Suppressor macrophage (primary cell): Measurements from ENCODE around the gene LMNTD2.
"Not testable (repeated sequence)": the region's sequence is repeated elsewhere in the genome, so short reads cannot be mapped to it uniquely, and the experiment has no call there.

Experiments used
- DNase-seq, 4 experiments: peaks; one replicate each; pipeline ENCODE4 v3.0.0-alpha.2; 2020 to 2022

Gene LMNTD2

DNA sequence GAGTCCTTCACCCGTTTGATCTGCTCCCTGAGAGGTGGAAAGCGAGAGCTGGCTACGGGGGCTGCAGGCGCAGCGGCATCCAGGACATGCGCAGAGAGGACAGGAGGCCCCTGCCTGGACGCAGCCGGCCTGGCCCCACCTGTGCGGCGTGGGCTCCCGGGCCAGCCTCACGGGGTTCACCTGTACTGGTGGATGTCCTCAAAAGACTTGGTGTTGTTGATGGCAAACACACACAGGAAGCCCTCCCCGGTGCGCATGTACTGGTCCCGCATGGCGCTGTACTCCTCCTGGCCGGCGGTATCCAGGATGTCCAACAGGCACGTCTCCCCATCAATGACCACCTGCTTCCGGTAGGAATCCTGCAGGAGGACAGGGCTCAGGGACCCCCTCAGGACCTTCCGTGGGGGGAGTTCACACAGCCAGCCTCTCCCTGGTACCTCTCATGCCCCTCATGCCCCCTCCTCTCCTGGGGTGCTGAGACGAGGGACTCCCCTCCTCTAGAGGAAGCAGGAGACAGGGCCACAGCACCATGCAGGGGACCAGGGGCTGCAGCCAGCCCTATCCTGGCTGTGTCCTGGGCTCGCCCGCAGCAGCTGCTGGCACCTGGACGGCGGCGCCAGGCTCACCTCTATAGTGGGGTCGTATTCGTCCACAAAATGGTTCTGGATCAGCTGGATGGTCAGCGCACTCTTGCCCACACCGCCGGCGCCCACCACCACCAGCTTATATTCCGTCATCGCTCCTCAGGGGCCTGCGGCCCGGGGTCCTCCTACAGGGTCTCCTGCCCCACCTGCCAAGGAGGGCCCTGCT is 26.7 kb downstream of the LMNTD2 start:
- no peak for DNase-seq

DNA sequence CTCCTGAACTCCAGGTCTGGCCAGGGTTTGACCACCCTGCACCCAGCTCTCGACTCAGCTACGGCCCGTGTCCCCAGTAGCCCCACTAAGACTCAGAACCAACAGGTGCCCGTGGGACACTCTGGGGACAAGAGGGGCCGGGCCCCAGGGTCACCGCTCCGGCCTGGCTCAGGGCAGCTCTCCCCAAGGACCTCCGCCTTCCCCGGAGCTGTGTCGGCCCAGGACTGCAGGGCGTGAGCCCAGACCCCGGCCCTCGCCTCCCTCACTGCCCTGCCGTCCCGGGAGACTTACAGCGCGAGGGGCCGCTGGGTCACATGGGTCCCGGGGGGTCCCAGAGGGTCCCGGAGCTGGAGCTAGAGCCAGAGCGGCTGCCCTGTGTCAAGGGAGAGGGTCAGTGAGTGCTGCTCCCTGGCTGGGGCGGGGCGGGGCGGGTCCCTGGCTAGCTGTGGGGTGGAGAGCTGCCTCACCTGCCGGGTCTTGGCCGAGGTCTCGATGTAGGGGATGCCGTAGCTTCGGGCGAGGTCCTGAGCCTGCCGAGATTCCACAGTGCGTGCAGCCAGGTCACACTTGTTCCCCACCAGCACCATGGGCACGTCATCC is 27.5 kb downstream of the LMNTD2 start:
- no peak for DNase-seq

DNA sequence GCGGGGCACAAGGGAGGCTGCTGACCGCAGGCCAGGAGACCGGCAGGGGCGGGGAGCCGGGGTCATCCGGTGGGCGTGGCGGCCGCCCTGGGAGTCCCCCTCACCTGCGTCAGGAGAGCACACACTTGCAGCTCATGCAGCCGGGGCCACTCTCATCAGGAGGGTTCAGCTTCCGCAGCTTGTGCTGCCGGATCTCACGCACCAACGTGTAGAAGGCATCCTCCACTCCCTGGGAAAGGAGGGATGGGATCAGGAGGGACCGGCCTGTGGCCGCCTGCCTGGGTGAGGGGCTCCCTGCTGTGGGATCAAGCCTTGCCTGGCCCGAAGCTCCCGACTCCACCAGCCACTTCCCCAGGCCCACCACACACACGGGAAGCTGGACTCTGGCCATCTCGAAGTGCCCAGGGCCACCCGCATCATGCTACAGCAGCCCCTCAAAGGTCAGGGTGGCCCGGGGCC is 28.0 kb downstream of the LMNTD2 start:
- no peak for DNase-seq

DNA sequence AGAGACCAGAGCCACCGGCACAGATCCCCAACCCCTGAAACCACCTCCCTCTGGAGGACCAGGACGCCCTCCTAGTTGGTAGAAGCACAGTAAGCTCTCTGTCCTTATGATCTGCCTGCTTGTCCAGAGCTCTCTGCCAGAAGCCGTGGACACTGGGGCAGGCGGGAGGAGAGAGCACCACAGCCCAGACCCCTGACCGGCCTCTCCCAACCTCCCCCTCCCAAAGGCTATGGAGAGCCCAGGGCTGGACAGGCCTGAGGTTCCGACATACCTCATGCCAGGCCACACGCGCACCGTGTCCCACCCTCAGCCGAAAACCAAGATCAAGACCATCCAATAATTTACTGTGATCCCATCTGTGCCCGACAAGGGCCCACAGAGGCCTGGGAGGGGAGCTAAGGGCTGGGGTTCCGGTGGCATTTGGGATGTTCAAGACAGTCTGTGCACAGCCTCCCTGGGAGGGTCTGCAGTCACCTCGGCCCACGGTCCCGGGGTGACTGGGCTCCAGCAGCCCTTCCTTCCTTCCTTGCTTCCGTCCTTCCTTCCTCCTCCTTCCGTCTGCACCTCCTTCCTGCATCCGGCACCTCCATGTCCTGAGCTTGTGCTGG is 28.5 kb downstream of the LMNTD2 start:
- DNase-seq, result no peak

DNA sequence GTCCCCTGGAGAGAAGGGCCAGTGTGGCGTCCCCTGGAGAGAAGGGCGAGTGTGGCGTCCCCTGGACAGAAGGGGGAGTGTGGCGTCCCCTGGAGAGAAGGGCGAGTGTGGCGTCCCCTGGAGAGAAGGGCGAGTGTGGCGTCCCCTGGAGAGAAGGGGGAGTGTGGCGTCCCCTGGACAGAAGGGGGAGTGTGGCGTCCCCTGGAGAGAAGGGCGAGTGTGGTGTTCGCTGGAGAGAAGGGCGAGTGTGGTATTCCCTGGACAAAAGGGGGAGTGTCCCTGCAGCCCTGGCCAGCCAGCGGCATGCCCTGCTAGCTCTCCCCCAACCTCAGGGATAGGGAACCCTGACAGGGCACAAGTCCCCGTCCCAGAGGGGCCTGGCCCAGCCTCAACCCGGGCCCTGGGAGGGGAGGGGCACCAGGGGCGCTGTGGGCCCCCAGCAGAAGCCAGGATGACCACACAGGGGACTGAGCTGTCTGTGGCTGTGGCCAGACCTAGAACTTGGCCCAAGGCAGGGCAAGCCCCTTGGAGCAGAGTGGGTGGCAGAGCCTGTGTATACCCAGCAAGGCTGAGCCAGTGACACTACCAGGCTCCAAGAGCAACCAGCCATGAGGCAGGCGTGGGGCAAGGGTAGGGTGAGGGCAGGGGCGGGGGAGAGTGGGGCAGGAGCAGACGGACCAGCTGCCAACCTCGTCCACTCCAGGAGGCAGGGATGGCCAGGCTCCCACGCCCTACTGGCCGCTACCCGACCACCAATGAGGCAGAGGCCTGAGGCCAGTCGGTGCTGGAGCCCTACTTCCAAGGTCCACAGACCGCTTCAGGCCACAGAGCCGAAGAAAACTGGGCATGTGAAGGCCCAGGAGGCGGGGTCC is 29.3 kb downstream of the LMNTD2 start:
- DNase-seq, result no peak

DNA sequence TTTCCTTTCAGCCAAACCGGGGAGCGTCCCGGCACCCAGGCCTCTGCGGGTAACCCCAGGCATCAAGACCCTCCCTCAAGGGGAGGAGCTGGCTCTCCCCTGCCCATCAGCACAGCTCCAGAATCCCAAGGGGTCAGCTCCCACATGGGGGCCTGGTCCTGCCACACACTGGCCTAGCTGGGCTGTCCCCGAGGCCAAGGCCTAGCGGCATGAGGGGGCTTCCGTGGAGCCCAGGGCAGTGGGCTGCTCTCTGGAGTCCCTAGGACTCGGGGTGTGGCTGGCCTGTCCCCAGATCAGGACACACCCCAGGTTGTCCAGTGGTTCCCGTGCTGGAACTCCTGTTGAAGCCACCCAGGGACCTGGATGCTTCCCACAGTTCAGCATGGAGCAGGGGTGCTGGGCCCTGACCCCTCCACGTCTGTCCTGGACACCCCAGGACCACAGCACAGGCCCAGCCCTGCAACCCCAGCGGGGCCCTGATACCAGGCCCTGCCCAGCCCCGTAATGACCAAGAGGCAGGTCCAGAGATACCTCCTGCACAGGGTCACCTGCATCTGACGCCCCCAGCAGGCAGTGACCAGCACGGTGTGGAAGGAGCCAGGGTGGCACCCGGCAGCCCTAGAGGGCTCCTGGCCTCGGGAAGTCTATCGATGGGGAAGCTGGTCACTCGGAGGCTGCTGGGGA is 30.7 kb downstream of the LMNTD2 start:
- no peak for DNase-seq

DNA sequence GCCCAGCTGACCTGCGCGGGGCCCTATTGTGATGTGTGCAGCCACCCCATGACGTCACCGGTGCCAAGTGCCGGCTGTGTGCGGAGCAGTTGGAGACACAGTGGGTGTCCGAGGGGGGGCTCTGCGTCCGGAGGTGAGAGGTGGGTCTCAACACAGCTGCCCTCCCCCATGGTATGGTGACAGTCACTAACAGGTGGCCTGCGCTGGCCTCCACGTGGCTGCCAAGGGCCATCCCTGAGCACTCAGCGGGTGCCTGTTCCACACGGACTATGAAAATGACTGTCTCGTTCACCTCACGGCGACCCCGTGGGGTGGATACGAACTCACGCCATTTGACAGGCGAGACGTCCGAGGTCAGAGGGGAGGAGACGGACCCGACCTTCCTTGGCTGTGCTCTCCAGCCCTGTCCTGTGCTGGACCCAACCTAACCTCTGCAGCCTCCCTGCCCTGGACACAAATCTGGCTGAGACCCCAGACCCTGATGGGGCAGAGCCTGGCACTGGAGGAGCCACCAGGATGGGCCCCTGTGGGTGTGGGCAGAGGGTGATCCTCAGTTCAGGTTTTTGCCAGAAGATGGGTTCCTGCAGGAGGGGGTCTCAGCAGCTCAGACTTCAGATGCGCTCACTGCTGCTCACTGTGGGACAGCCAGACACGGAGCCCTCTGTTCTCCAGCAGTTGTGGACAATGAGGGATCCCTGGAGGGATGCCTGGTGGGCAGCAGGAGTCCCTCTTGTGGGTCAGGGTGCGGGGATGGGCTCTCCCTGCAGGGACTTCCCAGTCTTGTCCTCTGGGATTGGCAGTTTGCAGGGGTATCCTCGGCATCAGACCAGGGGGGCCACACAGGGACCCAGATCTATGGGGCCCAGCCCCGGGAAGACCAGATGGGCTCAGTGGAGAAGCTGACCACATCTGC is 31.5 kb downstream of the LMNTD2 start:
- DNase-seq, result no peak

DNA sequence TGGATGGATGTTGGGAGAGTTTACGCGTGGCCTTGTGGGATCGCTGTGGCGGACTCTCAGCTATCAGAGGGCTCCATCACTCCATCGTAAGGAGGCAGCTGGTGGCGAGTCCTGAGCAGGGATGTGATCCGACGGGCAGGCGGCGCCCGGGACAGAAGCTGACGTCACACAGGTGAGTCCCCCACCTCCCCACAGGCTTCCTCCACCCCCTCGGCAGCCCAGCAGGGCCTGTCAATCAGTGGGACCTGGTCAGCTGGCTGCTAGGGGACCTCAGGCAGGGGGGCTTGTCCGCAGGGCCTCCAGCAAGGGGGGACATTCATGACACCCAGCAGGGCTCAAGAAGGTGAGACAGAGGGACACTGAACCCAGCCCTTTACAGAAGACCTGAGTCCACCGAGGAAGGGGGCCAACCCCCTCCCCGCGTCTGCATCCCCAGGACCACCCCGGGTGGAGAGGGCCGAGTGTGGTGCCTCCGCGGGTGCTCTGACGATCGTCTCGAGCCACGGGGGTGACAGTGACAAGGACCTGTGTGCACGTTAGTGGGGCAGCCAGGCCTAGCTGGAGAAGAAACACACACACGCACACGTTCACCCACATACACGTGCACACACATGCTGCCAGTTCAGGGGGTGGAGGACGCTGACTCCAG is 32.2 kb downstream of the LMNTD2 start:
- DNase-seq, result no peak

DNA sequence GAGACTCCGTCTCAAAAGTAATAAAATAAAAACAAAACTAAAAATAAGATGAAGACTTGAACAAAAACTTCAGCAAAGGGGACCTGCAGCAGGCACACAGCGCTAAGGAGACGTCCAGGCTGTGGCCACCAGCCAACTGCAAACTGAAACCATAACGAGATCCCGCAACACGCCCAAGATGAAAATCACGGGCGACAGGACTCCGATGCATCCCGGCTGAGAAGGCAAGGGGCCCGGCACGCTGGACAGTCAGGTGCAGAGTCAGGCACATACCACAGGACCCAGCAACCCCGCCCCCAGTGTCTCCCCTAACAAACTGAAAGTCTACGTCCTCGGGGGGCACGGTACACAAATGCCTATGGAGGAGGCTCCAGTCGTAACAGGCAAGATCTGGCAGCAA is 34.3 kb downstream of the LMNTD2 start:
- DNase-seq, result no peak

DNA sequence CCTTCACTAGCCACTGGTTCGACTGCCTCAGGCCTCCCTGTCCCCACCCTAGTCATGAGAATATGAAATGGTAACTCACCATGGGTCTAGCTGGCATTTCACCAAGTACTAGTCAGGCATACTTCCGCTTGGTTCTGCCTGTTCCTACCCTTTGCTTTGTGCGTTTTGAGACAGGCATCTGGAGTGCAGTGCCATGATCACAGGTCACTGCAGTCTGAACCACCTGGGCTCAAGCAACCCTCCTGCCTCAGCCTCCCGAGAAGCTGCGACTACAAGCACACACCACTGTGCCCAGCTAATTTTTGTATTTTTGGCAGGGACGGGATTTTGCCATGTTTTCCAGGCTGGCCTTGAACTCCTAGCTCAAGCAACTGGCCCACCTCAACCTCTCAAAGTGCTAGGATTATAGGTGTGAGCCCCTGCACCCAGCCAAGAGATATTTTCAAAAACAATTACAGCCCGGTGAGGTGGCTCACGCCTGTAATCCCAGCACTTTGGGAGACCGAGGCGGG is 39.3 kb downstream of the LMNTD2 start:
- no peak for DNase-seq

DNA sequence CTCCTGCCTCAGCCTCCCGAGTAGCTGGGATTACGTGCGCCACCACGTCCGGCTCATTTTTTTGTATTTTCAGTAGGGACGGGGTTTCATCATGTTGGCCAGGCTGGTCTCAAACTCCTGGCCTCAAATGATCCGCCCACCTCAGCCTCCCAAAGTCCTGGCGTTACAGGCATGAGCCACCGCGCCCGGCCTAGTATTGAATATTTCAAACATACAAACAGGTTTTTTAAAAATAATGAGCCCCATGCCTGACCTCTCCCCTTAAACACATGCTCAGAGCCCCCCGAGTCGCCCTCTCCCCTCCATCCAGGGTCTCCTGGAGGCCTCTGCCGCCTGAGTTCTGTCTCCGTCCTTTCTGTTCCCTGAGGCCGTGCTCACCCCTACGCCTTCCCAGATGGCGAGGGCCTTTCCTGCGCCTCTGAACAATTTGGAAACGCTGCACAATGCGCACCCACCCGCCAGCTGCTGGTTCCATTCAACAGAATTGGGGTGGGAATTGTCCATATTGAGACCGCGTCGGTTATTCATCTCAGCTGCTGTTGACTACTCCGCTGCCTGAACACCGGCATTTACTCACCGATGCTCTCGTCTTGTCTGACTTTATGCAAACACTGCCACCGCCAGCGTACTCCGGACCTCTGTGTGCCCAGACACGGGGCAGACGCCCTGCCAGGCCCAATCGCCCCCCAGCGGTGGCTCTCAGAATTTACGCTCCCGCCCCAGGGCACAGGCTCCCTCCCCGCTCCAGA is 39.9 kb downstream of the LMNTD2 start:
- peak in 3 of 4 experiments; percentile 12 to 49 (median 42) for DNase-seq

DNA sequence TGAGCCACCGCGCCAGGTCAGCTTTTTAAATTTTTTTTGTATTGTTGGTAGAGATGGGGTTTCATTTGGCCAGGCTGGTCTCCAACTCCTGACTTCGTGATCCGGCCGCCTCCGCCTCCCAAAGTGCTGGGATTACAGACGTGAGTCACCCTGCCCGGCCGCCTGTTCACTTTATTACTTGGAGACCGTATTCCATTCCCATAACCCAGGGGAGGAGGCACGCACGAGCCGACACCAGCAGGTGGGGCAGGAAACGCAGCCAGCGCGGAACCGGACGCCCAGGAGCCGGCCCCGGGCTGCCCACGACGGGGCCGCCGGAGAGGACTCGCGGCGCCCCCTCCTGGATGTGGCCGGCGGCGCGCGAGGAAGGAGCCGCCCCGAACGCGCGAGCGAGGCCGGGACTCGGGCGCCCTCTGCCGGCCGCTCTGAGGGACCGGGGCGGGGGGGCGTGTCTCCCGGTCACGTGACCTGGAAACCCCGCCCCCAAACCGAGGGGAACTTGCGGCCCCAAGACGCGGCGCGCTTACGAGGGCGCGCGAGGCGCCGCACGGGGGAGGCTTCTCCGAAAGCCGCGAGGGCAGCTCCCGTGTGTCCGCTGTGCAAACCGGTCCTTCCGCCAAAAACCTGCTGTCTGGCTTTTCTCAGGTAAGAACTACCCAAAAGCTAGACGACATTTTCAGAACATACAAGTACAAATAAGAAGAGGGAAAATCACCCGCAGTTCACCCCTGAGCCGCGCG is 41.9 kb downstream of the LMNTD2 start:
- peak; percentile 95 to 98 (median 98) for DNase-seq

DNA sequence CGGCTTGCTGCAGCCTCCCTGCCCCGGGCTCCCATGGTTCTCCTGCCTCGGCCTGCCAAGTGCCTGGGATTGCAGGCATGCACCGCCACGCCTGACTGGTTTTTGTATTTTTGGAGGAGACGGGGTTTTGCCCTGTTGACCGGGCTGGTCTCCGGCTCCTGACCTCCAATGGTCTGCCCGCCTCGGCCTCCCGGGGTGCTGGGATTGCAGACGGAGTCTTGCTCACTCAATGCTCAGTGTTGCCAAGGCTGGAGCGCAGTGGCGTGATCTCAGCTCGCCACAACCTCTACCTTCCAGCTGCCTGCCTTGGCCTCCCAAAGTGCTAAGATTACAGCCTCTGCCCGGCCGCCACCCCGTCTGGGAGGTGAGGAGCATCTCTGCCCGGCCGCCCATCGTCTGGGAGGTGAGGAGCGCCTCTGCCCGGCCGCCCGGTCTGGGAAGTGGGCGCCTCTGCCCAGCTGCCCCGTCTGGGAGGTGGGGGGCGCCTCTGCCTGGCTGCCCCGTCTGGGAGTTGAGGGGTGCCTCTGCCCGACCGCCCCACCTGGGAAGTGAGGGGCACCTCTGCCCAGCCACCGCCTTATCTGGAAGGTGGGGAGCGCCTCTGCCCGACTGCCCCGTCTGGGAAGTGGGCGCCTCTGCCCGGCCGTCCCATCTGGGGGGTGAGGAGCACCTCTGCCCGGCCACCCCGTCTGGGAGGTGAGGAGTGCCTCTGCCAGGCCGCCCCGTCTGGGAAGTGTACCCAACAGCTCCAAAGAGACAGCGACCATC is 43.4 kb downstream of the LMNTD2 start:
- DNase-seq, result not testable (repeated sequence)

DNA sequence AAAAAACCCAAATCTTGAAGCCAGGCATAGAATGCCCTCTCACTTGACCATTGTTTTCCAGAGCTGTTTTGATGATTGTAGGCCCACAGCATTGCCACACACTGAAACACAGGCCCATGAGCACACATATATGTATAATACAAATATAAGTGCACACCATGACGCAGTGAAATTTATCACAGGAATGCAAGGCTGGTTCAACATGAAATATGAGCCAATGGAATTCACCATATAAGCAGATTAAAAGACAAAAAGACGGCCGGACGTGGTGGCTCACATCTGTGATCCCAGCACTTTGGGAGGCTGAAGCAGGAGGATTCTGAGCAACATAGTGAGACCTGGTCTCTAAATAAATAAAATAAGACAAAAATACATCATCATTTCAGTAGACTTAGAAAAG is 44.1 kb downstream of the LMNTD2 start:
- DNase-seq, result no peak

DNA sequence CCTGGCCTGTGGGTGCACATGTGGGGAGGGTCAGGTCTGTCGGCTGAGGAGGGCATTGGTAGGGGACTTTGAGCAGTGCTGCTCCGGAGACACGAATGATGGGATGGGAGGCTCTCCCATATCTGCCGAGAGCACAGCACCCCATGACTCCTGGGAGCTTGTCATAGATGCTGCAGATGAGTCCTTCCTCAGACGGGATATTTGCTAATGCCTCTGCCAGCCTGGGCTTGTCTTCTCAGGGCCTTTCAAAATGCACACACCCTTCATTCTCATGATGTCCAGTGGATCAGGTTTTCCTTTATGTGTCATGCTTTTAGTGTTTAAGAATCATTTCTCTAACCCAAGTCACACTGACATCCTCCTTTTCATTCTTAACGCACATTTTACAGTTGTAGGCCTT is 45.4 kb downstream of the LMNTD2 start:
- DNase-seq, result no peak

DNA sequence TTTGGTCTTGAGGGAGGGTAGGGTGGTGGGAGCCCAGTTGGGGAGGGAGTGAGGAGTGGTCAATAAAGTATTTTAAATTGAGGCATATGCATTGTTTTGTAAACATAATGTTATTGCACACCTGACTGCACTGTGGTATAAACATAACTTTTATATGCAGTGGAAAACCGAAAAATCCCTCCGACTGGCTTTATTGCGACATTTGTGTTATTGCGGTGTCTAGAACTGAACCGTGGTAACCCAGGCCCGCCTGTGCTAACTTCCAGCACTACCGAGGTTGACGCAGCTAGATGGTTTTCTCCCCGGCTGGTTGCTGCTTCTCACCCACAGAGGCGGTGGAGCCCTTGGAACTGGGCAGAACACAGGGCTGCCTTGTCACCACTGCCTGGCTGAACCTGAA is 45.9 kb downstream of the LMNTD2 start:
- DNase-seq, result peak in 2 of 4 experiments; percentile 27 to 43

DNA sequence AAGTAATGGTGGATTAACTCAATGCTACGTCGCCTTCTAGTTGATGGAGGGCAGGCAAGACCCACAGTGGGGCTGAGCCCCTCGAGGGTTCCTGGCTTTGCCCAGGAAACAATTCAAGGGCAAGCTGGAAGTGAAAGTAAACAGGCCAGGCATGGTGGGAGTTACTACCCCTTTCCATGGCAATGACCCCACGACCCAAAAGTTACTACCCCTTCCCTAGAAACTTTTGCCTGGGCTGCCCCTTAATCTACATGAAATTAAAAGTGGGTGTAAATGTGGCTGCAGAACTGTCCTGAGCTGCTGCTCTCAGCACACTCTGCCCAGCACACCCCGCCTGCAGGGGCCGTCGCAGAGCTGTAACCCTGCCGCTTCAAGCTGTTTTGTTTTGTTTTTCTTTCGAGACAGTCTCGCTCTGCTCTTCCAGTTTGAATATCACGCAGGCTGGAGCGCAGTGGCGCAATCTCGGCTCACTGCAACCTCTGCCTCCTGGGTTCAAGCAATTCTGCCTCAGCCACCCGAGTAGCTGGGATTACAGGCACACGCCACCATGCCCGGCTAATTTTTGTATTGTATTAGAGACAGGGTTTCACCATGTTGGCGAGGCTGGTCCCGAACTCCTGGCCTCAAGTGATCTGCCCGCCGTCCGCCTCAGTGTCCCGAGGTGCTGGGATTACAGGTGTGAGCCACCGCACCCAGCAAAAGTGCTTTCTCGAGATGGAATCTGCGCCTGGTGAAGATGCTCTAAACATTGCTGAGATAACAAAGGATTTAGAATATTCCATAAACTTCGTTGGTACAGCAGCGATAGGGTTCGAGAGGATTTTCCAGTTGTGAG is 47.6 kb downstream of the LMNTD2 start:
- DNase-seq, result peak in 3 of 4 experiments; percentile 33 to 37 (median 36)
